Hematopoietic multipotent progenitor cell treated with erythropoietin and hydrocortisone succinate and interleukin-3 and kit ligand, for 6 days (in vitro differentiated cells): ENCODE results near the gene CD6.

ENCODE experiments used
- DNase-seq: peaks from one replicate; pipeline ENCODE4 v3.0.0-alpha.2; 2015

The CD6 gene, protein sequence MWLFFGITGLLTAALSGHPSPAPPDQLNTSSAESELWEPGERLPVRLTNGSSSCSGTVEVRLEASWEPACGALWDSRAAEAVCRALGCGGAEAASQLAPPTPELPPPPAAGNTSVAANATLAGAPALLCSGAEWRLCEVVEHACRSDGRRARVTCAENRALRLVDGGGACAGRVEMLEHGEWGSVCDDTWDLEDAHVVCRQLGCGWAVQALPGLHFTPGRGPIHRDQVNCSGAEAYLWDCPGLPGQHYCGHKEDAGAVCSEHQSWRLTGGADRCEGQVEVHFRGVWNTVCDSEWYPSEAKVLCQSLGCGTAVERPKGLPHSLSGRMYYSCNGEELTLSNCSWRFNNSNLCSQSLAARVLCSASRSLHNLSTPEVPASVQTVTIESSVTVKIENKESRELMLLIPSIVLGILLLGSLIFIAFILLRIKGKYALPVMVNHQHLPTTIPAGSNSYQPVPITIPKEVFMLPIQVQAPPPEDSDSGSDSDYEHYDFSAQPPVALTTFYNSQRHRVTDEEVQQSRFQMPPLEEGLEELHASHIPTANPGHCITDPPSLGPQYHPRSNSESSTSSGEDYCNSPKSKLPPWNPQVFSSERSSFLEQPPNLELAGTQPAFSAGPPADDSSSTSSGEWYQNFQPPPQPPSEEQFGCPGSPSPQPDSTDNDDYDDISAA

DNA sequence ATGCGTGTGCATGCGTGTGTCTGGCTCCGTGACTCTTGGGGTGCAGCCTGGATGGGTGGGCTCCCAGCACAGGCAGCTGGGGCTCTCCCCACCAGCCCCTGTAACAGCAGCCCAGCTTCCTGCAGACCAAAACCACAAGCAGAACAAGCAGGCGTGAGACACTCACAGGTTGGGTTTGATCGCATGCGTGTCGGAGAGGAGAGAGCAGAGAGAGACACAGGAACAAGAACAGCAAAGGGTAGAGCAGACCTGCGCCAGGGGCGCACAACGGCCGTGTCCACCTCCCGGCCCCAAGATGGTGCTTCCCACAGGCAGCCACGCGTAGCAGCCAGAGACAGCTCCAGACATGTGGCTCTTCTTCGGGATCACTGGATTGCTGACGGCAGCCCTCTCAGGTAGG lies at the start of gene CD6:
CD6 (plus strand) TSS at position 161 of the 400 bp plus-strand sequence; CDS start at position 347, 186 bp downstream.
- DNase-seq, result no peak

GRCh38 chr11:60921777-60922335 lies 49.6 kb upstream of the CD6 start:
- DNase-seq, result no peak

DNA sequence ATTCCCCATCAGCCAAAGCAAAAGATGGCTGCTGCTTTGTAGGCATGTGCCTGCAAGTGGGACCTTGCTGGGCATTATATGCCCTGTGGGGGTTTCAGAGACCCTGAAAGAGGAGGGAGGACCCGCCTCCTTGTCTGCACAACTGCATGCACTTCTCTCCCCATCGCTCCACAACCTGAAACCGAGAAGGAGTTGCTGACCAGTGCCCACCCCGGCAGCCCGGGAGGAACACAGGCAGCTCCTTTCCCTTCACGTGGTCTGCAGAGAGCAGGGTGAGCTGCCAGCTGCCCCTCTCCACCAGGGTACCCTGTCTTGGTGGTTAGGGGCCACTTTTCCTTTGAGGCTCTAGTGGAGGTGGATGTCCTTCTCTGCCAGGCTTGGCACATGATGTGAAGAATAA lies 48.6 kb upstream of the CD6 start:
- no peak for DNase-seq

GRCh38 chr11:60923326-60923725 lies 48.2 kb upstream of the CD6 start:
- no peak for DNase-seq

DNA sequence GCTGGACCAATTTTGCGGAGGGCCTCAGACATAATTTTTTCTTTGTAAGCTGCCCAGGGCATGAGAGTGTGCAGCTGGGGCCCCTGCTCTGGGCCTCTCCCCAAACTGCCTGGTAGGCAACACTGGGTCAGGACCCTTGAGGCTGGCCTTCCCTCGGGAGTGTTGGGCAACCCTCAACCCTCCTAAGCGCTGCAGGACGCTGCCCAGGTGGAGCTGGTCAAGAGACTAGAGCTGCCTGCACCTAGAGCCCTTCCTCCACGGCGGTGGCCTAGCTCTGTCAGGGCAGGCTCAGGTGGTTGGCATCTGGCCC lies 47.7 kb upstream of the CD6 start:
- no peak for DNase-seq

DNA sequence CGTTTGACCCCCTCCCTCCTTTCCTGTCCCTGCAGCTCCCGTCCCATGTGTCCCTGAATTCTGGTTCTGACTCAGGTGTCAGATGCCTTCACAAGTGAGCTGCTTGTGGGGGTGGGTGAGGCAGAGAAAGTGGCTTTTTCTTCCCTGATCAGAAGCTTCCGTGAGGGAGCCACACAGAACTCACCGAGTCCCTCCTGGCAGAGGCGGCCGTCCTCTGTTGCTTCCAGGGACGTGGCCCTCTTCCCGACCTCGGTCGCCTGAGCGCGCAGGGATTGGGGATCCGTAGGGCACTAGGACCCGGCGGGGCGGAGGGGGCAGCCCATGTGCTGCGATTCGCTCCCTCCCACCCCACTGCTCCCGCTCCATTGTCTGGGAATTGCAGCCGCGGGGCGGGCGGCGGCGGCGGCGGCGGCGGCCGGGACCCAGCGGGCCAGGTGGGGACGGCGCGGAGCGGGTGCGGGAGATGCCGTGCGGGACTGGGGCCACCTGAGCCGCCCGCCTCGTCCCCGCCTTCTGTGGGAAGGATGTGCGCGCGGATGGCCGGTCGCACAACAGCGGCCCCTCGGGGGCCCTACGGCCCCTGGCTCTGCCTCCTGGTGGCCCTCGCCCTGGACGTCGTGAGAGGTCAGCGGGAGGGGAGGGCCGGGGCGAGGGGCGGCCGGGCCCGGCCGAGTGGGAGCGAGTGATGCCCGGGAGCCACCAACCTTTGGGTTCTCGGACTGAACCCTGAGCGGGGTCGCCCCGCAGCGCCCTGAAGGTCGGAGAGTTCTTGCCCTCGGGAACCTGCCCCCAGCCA lies 47.2 kb upstream of the CD6 start, which contains the start of gene TMEM132A:
TMEM132A (plus strand) TSS at position 351 of the 796 bp plus-strand sequence; CDS start at position 525, 174 bp downstream.
- peak; percentile 32 for DNase-seq

- no peak for DNase-seq
Observed at GRCh38 chr11:60924906-60925853, 46.3 kb upstream of the CD6 start.

- no peak for DNase-seq
Observed at GRCh38 chr11:60925868-60926267, 45.6 kb upstream of the CD6 start.

DNA sequence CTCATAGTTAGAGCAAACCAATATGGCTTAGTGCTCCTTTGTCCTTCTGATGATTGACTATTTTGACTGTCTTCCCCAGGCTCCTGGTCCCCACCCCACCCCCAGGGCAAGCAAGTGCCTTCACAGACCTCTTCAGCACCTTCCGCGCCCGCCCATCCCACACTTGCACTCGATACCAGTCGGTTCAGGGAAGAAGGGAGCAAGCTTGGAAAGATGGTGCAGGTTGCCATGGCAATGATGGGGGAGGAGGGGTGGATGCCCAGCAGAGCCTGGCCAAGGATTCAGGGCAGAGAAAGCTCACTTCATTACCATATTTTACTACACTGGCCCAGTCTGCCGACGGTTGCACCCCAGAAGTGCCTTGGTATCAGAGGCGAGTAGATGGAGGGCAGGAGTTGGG lies 45.0 kb upstream of the CD6 start:
- DNase-seq, result no peak

DNA sequence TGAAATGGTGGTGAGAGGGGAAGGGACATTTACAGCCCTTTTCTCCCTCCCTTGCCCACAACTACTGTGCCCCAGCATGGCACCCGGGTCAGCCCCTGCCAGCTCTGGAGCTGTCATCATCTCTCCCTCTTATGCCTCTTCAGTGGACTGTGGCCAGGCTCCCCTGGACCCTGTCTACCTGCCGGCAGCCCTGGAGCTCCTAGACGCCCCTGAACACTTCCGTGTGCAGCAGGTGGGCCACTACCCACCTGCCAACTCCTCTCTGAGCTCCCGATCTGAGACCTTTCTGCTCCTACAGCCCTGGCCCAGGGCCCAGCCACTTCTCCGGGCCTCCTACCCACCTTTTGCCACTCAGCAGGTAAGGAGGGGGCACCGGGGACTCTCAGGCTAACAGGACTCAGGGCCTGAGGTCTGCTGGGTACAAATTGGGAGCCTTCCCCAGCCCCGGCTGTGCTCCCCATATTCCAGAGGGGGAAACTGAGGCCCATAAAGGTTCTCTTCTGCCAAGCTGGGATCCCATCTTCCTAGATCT lies 44.4 kb upstream of the CD6 start:
- no peak for DNase-seq

- DNase-seq, result no peak
Observed at GRCh38 chr11:60927600-60927999, 43.9 kb upstream of the CD6 start.

DNA sequence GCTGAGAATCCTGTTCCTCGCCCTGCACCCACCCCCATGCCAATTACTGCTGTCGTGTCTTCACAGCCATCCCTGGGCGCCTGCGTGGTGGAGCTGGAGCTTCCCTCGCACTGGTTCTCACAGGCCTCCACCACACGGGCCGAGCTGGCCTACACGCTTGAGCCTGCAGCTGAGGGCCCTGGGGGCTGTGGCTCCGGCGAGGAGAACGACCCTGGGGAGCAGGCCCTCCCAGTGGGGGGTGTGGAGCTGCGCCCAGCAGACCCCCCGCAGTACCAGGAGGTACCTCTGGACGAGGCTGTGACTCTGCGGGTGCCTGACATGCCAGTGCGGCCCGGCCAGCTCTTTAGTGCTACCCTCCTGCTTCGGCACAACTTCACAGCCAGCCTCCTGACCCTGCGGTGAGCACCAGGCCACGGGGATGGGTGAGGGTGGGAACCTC lies 42.9 kb upstream of the CD6 start:
- no peak for DNase-seq

DNA sequence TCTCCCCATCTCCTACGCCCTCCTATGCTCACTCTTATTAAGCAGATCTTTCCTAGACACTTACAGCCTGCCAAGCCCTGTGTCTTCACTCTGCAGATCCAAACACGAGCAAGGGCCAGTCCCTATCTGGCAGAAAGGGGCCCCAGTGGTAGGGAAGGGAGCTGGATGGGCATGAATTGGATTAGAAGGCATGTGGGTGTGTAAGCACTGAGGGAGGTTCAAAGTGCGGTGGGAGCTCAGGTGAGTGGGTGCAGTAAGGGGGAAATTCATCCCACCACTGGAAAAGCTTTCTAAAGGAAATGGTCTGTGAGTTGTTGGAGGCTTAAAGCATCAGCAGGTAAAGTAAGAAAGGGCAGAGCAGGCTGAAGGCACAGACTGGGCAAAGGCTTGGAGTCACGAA lies 41.7 kb upstream of the CD6 start:
- DNase-seq, result no peak

GRCh38 chr11:60930394-60930793 lies 41.1 kb upstream of the CD6 start:
- DNase-seq, result no peak

DNA sequence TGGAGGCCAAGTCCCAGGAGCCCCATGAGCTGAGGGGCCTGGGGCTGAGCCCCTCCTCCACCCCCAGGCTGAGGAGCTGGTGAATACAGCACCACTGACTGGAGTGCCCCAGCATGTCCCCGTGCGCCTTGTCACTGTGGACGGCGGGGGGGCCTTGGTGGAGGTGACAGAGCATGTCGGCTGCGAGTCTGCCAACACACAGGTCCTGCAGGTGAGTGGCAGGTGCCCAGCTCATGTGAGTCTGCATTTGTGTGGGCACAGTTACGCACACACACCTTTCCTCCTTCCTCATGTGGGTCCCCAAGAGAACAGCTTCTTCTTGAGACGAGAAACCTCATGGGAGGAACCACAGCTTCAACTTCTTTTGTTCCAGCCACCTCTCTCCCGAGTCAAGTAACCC lies 39.6 kb upstream of the CD6 start:
- DNase-seq, result no peak

DNA sequence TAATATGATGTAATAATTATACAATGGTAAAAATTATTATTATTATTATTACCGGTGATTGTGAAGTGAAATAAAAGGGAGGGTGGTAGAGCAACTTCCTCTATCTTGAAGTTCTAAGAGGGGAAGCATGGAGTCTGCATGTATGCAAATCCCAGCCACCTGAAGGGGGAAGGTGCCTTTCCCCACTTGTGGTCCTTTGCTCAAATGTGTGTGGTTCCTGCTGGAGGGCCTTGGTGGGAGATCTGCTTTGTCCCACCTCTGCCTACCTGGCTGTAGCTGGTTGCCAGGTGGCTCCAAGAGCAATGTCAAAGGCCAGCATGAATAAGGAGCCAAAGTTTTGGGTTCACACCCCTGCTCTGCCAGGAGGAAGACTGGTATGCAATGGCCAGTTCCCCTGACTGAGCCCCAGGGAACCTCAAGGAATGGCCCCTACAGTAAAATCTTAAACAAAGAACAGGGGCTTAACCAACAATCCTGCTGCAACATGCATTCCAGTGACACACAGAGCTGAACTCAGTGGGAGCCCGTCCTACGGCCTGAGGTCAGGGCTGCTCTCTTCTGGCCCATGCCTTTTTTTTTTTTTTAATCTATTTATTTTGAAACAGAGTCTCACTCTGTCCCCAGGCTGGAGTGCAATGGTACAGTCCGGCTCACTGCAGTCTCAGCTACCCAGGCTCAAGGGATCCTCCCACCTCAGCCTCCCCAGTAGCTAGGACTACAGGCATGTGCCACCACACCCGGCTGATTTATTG lies 38.7 kb upstream of the CD6 start:
- DNase-seq, result no peak

GRCh38 chr11:60933416-60934123 lies 37.9 kb upstream of the CD6 start:
- DNase-seq, result no peak

GRCh38 chr11:60934124-60934789 lies 37.2 kb upstream of the CD6 start:
- no peak for DNase-seq

GRCh38 chr11:60934790-60935605 lies 36.5 kb upstream of the CD6 start:
- no peak for DNase-seq
